Middle frontal gyrus (tissue), 1 donor: ENCODE measurements around the gene SYP.
"Not testable (repeated sequence)": the region's sequence is repeated elsewhere in the genome, so short reads cannot be mapped to it uniquely, and the experiment has no call there.

Experiments
- DNase-seq: peaks from one replicate; pipeline ENCODE4 v3.0.0-alpha.2; 2015; ENCODE audit warnings: low spot score; ENCODE audit errors: extremely low spot score

SYP gene

GRCh38 chrX:49190821-49191573 lies 9.0 kb downstream of the SYP start:
- peak; percentile 81 for DNase-seq

GRCh38 chrX:49189606-49190005 lies 10.4 kb downstream of the SYP start:
- DNase-seq = no peak

DNA sequence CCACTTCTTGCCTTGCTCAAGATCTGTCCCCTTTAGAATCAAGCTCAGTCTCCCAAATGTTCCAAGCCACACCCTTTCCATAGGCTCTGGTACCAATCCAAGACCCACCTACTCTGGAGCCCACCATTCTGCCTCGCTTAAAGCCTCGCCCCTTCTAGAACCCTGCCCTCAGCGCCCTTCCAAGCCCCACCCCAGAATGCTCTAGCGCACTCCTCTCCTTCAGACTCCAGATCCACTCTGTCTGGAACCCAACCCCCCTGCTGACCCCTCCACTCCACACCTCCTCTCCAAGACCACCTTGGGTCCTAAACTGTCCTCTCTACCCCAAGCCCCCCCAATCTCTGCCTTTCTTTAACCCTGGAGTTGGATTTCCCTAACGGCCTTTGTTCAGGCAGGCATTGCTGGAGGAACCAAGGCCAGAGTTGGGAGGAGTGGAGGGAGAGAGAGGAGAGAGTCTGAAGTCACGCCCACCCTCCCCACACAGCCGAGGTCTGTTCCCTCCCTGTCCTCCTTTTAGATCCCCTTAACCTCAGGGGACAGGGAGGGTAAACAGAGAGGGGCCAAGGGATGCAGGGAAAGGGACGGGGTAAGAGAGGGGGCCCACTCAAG lies 11.4 kb downstream of the SYP start:
- no peak for DNase-seq

GRCh38 chrX:49187526-49187925 lies 12.5 kb downstream of the SYP start:
- DNase-seq = no peak

DNA sequence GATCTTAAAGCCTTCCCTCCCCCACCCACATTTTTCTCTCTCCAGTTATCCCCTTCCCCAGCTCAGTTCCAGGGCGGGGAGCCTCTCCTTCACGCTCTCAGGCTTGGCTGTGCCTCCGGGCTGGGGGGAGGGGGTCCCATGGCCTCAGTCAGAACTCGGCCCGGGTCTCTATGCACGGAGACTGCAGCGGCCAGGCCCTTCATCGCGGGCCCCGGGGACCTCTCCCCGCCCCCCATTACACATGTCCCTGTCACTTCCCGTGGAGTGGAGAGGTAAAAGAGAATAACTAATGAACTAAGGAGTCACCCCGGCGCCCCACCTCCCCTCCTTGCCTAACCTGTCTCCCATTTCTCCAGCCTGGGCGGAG lies 13.0 kb downstream of the SYP start:
- no peak for DNase-seq

GRCh38 chrX:49186125-49187027 lies 13.6 kb downstream of the SYP start, which contains the start of gene PRICKLE3:
Gene PRICKLE3, minus strand, starts transcription at chrX:49186373. Its CDS starts 76 bp downstream, at chrX:49186297.
- DNase-seq = no peak

DNA sequence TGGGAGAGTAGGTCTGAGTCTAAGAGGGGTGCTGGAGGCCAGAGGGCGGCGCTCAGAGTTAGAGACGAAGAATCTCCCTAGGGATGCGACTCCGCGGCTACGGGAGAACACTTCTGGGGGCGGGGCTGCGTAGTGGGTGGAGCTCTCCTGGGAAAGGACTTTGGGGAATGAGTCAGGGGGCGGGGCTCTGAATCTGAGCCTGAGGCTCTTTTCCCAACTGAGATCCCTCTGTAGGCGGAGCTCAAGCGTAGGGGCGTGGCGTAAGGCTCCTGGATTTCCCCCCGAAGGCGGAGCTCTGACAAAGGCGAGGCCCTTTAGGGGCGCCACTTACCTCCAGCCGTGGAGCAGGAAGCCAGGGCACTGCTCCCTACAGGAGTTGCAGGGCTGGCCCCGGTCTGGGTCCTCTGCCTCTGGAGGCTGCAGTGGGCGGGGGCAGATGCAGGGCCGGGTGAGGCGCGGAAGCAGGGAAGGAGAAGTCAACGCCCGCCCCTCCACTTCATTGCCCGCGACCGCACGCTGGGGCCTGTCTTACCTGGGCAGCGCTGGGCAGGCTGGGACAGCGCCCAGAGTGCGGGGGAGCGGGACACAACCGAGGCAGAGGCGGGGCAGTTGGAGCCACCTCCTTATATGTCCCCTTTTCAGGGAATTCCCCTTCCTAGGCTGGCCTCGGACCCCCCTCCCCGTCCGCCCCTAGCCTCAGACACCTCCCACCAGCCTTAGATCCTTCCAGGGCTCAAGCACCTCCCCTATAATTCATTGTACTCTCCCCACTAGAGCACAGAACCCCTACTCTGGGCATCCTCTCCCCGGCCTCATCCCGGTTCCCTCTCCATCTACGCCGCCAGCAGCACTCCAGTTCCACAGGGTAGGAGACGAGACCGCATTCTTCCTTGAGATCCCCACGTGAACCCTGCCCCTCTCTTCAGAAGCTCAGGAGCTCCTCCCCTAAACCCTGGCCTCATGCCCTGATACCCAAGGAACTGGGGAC lies 15.4 kb downstream of the SYP start:
- DNase-seq = no peak

- DNase-seq = no peak
Measured at GRCh38 chrX:49183701-49184281, 16.2 kb downstream of the SYP start.

GRCh38 chrX:49179358-49179757 lies 20.6 kb downstream of the SYP start:
- no peak for DNase-seq

- no peak for DNase-seq
Measured at GRCh38 chrX:49178537-49178936, 21.5 kb downstream of the SYP start.

GRCh38 chrX:49177873-49178480 lies 22.0 kb downstream of the SYP start:
- no peak for DNase-seq

DNA sequence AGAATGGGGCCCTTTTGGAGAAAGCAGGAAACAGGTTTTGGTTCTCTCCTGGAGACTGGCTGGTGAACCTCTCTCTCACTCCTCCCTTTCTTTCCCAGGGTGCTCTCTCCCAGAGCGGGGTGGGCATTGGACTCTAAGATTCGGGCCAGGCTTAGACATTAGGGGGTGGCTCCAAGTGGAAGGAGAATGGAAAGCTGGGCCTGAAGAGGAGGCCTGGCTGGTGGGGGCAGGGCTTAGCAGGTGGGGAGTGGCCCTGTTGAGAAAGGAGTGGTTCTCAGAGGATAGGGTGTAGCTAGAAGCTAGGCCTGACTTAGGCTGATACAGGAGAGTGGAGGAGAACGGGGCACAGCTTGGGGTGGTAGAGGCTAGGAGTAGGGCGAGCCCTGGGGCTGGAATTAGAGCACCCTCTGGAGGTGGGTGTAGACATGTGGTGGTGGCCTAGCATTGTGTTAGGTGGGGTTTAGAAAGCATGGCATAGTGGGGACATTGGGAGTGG lies 22.6 kb downstream of the SYP start:
- no peak for DNase-seq

GRCh38 chrX:49176421-49177326 lies 23.3 kb downstream of the SYP start:
- no peak for DNase-seq

DNA sequence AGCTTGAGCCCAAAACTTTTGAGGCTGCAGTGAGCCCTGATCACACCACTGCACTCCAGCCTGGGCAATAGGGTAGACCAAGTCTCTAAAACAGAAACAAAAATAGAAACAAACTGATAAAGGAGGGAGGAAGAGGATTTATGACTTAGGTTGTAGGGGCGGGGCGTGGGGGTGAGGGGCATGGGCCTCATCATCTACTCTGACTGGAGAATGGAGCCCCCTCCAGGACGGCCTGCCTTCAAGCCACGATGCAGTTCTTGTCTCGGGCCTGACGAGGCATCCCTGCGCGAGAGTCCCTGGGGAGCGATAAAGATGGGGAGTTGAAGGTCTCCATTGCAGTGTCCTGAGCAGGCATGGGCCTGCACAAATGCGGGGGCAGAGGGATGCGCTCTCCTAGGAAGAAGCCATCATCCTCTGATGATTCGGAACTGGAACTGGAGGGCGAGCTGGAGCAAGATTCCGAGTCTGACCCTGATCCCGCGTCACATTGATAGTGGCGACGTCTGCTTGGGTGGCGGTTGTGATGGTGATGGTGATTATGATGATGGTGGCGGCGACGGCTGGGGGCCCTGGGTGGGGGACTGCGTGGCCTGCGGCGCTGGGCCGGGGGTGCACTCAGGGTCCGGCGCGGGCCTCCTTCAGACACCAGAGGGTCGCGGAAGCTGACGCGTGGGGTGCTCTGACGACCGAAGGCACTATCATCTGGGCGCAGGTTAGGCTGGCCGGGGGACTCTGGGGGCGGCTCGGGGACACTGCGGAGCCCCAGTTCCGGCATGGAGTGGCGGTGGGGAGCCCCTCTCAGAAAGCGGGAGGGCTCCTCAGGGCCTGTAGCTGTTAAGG lies 24.3 kb downstream of the SYP start:
- DNase-seq = no peak

- no peak for DNase-seq
Measured at GRCh38 chrX:49174723-49175122, 25.3 kb downstream of the SYP start.

GRCh38 chrX:49173544-49173943 lies 26.4 kb downstream of the SYP start:
- DNase-seq = not testable (repeated sequence)

DNA sequence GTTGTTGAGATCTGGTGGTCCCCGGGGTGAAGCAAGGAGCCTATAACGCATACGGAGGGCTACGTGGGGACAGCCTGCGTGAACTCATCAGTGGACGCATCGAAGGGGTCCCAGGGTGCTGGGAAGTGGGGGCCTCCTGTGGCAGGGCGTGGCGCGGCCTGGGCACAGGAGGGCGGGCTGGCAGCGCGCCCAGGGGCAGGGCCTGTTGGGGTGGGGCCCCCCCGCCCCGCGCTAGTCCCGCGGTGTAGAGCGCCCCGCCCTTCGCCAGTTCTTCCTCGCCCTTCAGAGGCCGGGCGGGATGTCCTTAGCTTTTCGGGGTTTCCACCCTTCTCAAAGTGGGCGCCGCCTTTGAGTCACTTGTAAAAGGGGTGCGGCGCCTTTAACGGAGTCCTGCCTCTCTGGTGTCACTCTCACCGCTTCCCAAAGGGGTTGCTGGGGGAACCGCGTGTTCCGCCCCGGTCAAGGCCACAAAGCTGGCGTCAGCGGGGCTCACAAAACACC lies 27.7 kb downstream of the SYP start:
- no peak for DNase-seq
